H1 (cell line): ENCODE data around the gene AP3D1.

Experiments used
- CHD2 ChIP-seq: IDR thresholded peaks from 2 replicates; pipeline ENCODE4 v1.6.1; 2012; ENCODE audit warnings: low read length, improper control_type of control experiment
- CTCF ChIP-seq, 3 experiments: IDR thresholded peaks; 1 replicate in 2 of 3; 2 replicates in 1 of 3; pipeline versions ENCODE4 v1.5.1 to v1.6.1; 2011; ENCODE audit warnings: low read length in 3 of 3, mild to moderate bottlenecking in 3 of 3, inconsistent platforms in 2 of 3, low read depth in 1 of 3, moderate library complexity in 1 of 3; ENCODE audit not compliant: insufficient read depth in 1 of 3; ENCODE audit errors: control extremely low read depth in 1 of 3
- EZH2 ChIP-seq: fragments of 200-600 bp; sonication (generic); IDR thresholded peaks from 2 replicates; pipeline ENCODE4 v1.7.1; 2012; ENCODE audit warnings: low read depth, mild to moderate bottlenecking, moderate library complexity, low read length, inconsistent platforms; ENCODE audit not compliant: severe bottlenecking
- MAFK ChIP-seq: IDR thresholded peaks from 2 replicates; pipeline ENCODE4 v1.6.1; 2012; ENCODE audit warnings: low read depth, mild to moderate bottlenecking, improper control_type of control experiment, low read length
- NANOG ChIP-seq: IDR thresholded peaks from 2 replicates; pipeline ENCODE4 v1.6.1; 2011; ENCODE audit warnings: low read length, low read depth, mild to moderate bottlenecking, inconsistent platforms; ENCODE audit not compliant: insufficient read depth, poor library complexity, severe bottlenecking
- POLR2A ChIP-seq, 2 experiments: IDR thresholded peaks; 1 replicate in 1 of 2; 2 replicates in 1 of 2; pipeline ENCODE4 v1.6.1; 2011; ENCODE audit warnings: low read depth in 2 of 2, low read length in 2 of 2, mild to moderate bottlenecking in 2 of 2; ENCODE audit errors: control extremely low read depth in 1 of 2
- POLR2AphosphoS5 ChIP-seq: IDR thresholded peaks from 2 replicates; pipeline ENCODE4 v1.6.1; 2011; ENCODE audit warnings: low read depth, low read length
- RBBP5 ChIP-seq: IDR thresholded peaks from 2 replicates; pipeline ENCODE4 v1.7.1; 2012; ENCODE audit warnings: low read depth, mild to moderate bottlenecking, inconsistent platforms, low read length, moderate library complexity, borderline replicate concordance
- RFX5 ChIP-seq: IDR thresholded peaks from 2 replicates; pipeline ENCODE4 v1.6.1; 2011; ENCODE audit warnings: low read depth, low read length, improper control_type of control experiment, borderline replicate concordance
- RXRA ChIP-seq: IDR thresholded peaks from 2 replicates; pipeline ENCODE4 v1.6.1; 2011; ENCODE audit warnings: low read depth, mild to moderate bottlenecking, low read length, moderate library complexity; ENCODE audit not compliant: insufficient read depth
- SP1 ChIP-seq: IDR thresholded peaks from 2 replicates; pipeline ENCODE4 v1.6.1; 2011; ENCODE audit warnings: low read depth, low read length
- TF ChIP-seq, protein P1 (sequence below): IDR thresholded peaks from 2 replicates; pipeline ENCODE4 v1.6.1; 2012; ENCODE audit warnings: inconsistent platforms
- TF ChIP-seq, protein P2 (sequence below): IDR thresholded peaks from 2 replicates; pipeline ENCODE4 v1.6.1; 2011; ENCODE audit warnings: low read length, improper control_type of control experiment
- TF ChIP-seq, protein P3 (sequence below): IDR thresholded peaks from 2 replicates; pipeline ENCODE4 v1.6.1; 2011; ENCODE audit warnings: low read depth, mild to moderate bottlenecking, low read length; ENCODE audit not compliant: insufficient read depth

GRCh38 chr19:2180881-2181632, 29.7 kb upstream of the AP3D1 start:
- no peak for TF ChIP-seq POLR2AphosphoS5
- TF ChIP-seq, protein P1, sequence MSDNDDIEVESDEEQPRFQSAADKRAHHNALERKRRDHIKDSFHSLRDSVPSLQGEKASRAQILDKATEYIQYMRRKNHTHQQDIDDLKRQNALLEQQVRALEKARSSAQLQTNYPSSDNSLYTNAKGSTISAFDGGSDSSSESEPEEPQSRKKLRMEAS, result no peak
- TF ChIP-seq CTCF (IDR thresholded peaks at IDR 0.05; ENCODE audit: control extremely low read depth in 1 of 3, insufficient read depth in 1 of 3, low read depth in 1 of 3, low read length in 3 of 3), result no peak
- no peak for TF ChIP-seq POLR2A (IDR thresholded peaks at IDR 0.05; ENCODE audit: control extremely low read depth in 1 of 2, low read depth in 2 of 2, low read length in 2 of 2)
- no peak for TF ChIP-seq RFX5
- no peak for TF ChIP-seq EZH2
- no peak for TF ChIP-seq RBBP5
- TF ChIP-seq CHD2, result no peak
- no peak for TF ChIP-seq SP1
- TF ChIP-seq, protein P2, sequence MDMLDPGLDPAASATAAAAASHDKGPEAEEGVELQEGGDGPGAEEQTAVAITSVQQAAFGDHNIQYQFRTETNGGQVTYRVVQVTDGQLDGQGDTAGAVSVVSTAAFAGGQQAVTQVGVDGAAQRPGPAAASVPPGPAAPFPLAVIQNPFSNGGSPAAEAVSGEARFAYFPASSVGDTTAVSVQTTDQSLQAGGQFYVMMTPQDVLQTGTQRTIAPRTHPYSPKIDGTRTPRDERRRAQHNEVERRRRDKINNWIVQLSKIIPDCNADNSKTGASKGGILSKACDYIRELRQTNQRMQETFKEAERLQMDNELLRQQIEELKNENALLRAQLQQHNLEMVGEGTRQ, result no peak
- TF ChIP-seq, protein P3, sequence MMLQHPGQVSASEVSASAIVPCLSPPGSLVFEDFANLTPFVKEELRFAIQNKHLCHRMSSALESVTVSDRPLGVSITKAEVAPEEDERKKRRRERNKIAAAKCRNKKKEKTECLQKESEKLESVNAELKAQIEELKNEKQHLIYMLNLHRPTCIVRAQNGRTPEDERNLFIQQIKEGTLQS, result no peak
- TF ChIP-seq RXRA, result no peak
- no peak for TF ChIP-seq MAFK
- no peak for TF ChIP-seq NANOG
